GM23338 (cell line): ENCODE measurements around the gene MCTP2.

Source experiments
- CREB1 ChIP-seq: fragments of 250-450 bp; sonication (Bioruptor Pico); IDR thresholded peaks from 2 replicates; pipeline ENCODE4 v1.5.0; 2020; ENCODE audit warnings: low read depth, mild to moderate bottlenecking, moderate library complexity
- EZH2 ChIP-seq: fragments of 200-600 bp; sonication (generic); IDR thresholded peaks from one replicate; pipeline ENCODE4 v1.8.0; 2017; ENCODE audit warnings: antibody characterized with exemption, mild to moderate bottlenecking, low read depth; ENCODE audit not compliant: unreplicated experiment
- EZH2phosphoT487 ChIP-seq: fragments of 200-600 bp; sonication (generic); IDR thresholded peaks from one replicate; pipeline ENCODE4 v1.8.1; 2018; ENCODE audit warnings: antibody characterized with exemption; ENCODE audit not compliant: unreplicated experiment
- JUNB ChIP-seq: IDR thresholded peaks from one replicate; pipeline ENCODE4 v1.6.1; 2016; ENCODE audit warnings: antibody characterized with exemption; ENCODE audit not compliant: unreplicated experiment
- POLR2AphosphoS5 ChIP-seq: IDR thresholded peaks from 2 replicates; pipeline ENCODE4 v1.6.1; 2016; ENCODE audit warnings: antibody characterized with exemption, low read depth
- ZNF331 ChIP-seq: fragments of 250-450 bp; sonication (Bioruptor Pico); IDR thresholded peaks from 2 replicates; pipeline ENCODE4 v1.5.0; 2020; ENCODE audit warnings: low read depth, mild to moderate bottlenecking, moderate library complexity
- TF ChIP-seq, protein P1 (sequence below), 2 experiments: fragments of 200-600 bp in 1 of 2; sonication (generic) in 1 of 2; conservative IDR thresholded peaks; 2 replicates each; pipeline versions ENCODE4 v1.5.1 to v1.6.1; 2016 to 2017; ENCODE audit warnings: antibody characterized with exemption in 2 of 2, low read depth in 2 of 2, mild to moderate bottlenecking in 2 of 2, moderate library complexity in 1 of 2
- TF ChIP-seq, protein P2 (sequence below): IDR thresholded peaks from 2 replicates; pipeline ENCODE4 v1.6.1; 2016; ENCODE audit warnings: antibody characterized with exemption
- TF ChIP-seq, protein P3 (sequence below): IDR thresholded peaks from one replicate; pipeline ENCODE4 v1.6.1; 2018; ENCODE audit warnings: antibody characterized with exemption; ENCODE audit not compliant: unreplicated experiment

DNA sequence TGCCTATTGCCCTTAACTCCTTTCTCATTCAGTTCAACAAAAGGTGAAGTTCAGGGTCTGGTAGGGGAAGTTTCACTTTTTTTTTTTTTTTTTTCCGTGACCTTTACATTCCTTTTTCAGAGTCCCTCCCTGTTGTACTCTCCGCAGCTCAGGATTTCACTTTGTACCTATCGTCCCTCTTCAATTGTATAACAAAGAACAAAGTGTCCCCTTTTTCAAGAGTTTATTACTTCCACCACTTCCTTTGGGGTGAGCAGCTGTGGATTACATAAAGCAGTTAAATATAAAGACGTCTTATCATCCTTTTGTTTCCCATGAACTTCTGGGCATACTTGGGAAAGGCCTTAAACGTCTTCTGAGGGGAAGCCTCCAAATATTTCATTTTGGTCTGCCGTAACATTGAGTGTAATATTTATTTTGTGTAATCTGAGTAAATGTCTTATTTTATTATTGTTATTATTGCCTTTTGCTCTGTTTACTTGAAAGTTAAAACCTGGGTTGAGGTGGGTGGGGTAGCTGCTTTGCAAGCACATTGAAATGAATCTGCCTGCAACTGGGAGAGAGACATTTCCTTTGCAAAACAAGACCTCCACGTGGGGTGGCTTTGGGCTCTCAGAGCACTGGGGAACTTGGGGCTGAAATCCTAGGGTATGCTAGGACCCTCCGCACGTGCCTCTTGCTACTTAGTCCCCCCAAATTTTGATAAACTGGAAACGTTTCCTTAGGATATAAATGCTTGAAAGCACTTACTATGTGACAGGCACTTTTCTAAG is 169.4 kb downstream of the MCTP2 start:
- TF ChIP-seq EZH2 (no peak), POLR2AphosphoS5 (no peak), ZNF331 (no peak), EZH2phosphoT487 (no peak), JUNB (no peak), CREB1 (no peak)
- TF ChIP-seq, protein P1, sequence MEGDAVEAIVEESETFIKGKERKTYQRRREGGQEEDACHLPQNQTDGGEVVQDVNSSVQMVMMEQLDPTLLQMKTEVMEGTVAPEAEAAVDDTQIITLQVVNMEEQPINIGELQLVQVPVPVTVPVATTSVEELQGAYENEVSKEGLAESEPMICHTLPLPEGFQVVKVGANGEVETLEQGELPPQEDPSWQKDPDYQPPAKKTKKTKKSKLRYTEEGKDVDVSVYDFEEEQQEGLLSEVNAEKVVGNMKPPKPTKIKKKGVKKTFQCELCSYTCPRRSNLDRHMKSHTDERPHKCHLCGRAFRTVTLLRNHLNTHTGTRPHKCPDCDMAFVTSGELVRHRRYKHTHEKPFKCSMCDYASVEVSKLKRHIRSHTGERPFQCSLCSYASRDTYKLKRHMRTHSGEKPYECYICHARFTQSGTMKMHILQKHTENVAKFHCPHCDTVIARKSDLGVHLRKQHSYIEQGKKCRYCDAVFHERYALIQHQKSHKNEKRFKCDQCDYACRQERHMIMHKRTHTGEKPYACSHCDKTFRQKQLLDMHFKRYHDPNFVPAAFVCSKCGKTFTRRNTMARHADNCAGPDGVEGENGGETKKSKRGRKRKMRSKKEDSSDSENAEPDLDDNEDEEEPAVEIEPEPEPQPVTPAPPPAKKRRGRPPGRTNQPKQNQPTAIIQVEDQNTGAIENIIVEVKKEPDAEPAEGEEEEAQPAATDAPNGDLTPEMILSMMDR (conservative IDR thresholded peaks at IDR 0.05; ENCODE audit: low read depth in 2 of 2) = no peak
- TF ChIP-seq, protein P2, sequence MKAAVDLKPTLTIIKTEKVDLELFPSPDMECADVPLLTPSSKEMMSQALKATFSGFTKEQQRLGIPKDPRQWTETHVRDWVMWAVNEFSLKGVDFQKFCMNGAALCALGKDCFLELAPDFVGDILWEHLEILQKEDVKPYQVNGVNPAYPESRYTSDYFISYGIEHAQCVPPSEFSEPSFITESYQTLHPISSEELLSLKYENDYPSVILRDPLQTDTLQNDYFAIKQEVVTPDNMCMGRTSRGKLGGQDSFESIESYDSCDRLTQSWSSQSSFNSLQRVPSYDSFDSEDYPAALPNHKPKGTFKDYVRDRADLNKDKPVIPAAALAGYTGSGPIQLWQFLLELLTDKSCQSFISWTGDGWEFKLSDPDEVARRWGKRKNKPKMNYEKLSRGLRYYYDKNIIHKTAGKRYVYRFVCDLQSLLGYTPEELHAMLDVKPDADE = no peak
- TF ChIP-seq, protein P3, sequence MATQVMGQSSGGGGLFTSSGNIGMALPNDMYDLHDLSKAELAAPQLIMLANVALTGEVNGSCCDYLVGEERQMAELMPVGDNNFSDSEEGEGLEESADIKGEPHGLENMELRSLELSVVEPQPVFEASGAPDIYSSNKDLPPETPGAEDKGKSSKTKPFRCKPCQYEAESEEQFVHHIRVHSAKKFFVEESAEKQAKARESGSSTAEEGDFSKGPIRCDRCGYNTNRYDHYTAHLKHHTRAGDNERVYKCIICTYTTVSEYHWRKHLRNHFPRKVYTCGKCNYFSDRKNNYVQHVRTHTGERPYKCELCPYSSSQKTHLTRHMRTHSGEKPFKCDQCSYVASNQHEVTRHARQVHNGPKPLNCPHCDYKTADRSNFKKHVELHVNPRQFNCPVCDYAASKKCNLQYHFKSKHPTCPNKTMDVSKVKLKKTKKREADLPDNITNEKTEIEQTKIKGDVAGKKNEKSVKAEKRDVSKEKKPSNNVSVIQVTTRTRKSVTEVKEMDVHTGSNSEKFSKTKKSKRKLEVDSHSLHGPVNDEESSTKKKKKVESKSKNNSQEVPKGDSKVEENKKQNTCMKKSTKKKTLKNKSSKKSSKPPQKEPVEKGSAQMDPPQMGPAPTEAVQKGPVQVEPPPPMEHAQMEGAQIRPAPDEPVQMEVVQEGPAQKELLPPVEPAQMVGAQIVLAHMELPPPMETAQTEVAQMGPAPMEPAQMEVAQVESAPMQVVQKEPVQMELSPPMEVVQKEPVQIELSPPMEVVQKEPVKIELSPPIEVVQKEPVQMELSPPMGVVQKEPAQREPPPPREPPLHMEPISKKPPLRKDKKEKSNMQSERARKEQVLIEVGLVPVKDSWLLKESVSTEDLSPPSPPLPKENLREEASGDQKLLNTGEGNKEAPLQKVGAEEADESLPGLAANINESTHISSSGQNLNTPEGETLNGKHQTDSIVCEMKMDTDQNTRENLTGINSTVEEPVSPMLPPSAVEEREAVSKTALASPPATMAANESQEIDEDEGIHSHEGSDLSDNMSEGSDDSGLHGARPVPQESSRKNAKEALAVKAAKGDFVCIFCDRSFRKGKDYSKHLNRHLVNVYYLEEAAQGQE = no peak
